Measurements from ENCODE around the gene ODAD4.

The ODAD4 gene

GRCh38 chr17:41942626-41943373, 12.4 kb downstream of the ODAD4 start:
- FAIRE-seq, result no peak

GRCh38 chr17:41943492-41943891, 13.1 kb downstream of the ODAD4 start:
- FAIRE-seq, result no peak

GRCh38 chr17:41944943-41945342, 14.5 kb downstream of the ODAD4 start:
- FAIRE-seq, result no peak

GRCh38 chr17:41948762-41949460, 18.5 kb downstream of the ODAD4 start:
- FAIRE-seq, result no peak

- FAIRE-seq, result no peak
Observed at GRCh38 chr17:41956522-41956921, 26.1 kb downstream of the ODAD4 start.

- FAIRE-seq, result no peak
Observed at GRCh38 chr17:41957031-41957868, 26.8 kb downstream of the ODAD4 start.

GRCh38 chr17:41957869-41958439, 27.5 kb downstream of the ODAD4 start:
- no peak for FAIRE-seq

- no peak for FAIRE-seq
Observed at GRCh38 chr17:41959030-41959335, 28.6 kb downstream of the ODAD4 start.

GRCh38 chr17:41959336-41960095, 29.1 kb downstream of the ODAD4 start:
- peak; percentile 14 for FAIRE-seq

- no peak for FAIRE-seq
Observed at GRCh38 chr17:41962111-41962510, 31.7 kb downstream of the ODAD4 start.

GRCh38 chr17:41962768-41963434, 32.5 kb downstream of the ODAD4 start:
- FAIRE-seq, result no peak

- FAIRE-seq, result no peak
Observed at GRCh38 chr17:41965694-41966462, 35.5 kb downstream of the ODAD4 start.

- no peak for FAIRE-seq
Observed at GRCh38 chr17:41966463-41967140, 36.2 kb downstream of the ODAD4 start, which contains the start of gene CNP. Gene CNP (plus strand): TSS chr17:41966795. CDS start chr17:41966885, 90 bp downstream.

GRCh38 chr17:41967141-41967920, 36.9 kb downstream of the ODAD4 start:
- FAIRE-seq, result no peak

GRCh38 chr17:41967921-41968578, 37.6 kb downstream of the ODAD4 start:
- FAIRE-seq, result no peak

- no peak for FAIRE-seq
Observed at GRCh38 chr17:41968676-41969075, 38.3 kb downstream of the ODAD4 start.

GRCh38 chr17:41970901-41971331, 40.5 kb downstream of the ODAD4 start:
- FAIRE-seq, result no peak

- no peak for FAIRE-seq
Observed at GRCh38 chr17:41971721-41972523, 41.5 kb downstream of the ODAD4 start.
